MG63 (cell line): ENCODE measurements around the gene HNRNPA1L2. TPM values are rescaled to one million over a fixed set of nuclear protein-coding genes. Genes with fewer than 3 reads are reported as not detected.
A peak's percentile ranks its signal among the peaks of the same experiment; 100 is the strongest.
"Not testable (repeated sequence)": the region's sequence is repeated elsewhere in the genome, so short reads cannot be mapped to it uniquely, and the experiment has no call there.

Source experiments
- DNase-seq: peaks from one replicate; pipeline ENCODE4 v3.0.0-alpha.2; 2020
- H3K27me3 ChIP-seq: fragments of 250-450 bp; sonication (Bioruptor Pico); 2 replicates; pipeline ENCODE4 v1.5.1; 2020; ENCODE audit warnings: mild to moderate bottlenecking, moderate library complexity
- H3K36me3 ChIP-seq: fragments of 250-450 bp; sonication (Bioruptor Pico); 2 replicates; pipeline ENCODE4 v1.5.1; 2020; ENCODE audit warnings: mild to moderate bottlenecking, moderate library complexity
- H3K4me3 ChIP-seq: fragments of 250-450 bp; sonication (Bioruptor Pico); 2 replicates; pipeline ENCODE4 v1.5.1; 2020; ENCODE audit warnings: mild to moderate bottlenecking, moderate library complexity
- H3K9me3 ChIP-seq: fragments of 250-450 bp; sonication (Bioruptor Pico); 2 replicates; pipeline ENCODE4 v1.5.1; 2020; ENCODE audit warnings: mild to moderate bottlenecking, moderate library complexity
- total RNA-seq: library from RNA; depleted of rRNA; stranded (reverse); fragments of >200 nt; shearing (Covaris generic); gene quantifications from 2 replicates; pipeline ENCODE4 v1.2.3, GENCODE V29; 2014; ENCODE audit warnings: low replicate concordance; rRNA removed

Gene HNRNPA1L2
- 0.33 TPM in 1 of 2 replicates, not detected in the other for total RNA-seq

GRCh38 chr13:52642131-52642530 lies at the start of gene HNRNPA1L2:
Gene HNRNPA1L2 (plus strand): TSS chr13:52642431. CDS start chr13:52642493, 62 bp downstream.
- Histone ChIP-seq H3K4me3 (no peak within 1 kb of the TSS), H3K9me3 (no peaks in the 10 kb centered on the region), H3K36me3 (peaks cover 8% of the 10 kb centered on the region), H3K27me3 (no peaks in the 10 kb centered on the region)
- DNase-seq, result no peak

GRCh38 chr13:52593175-52593574 lies 49.1 kb upstream of the HNRNPA1L2 start:
- H3K27me3 ChIP-seq, H3K4me3 ChIP-seq, H3K9me3 ChIP-seq, H3K36me3 ChIP-seq, DNase-seq: not testable (repeated sequence)

- not testable (repeated sequence) for H3K27me3 ChIP-seq, H3K4me3 ChIP-seq, DNase-seq, H3K9me3 ChIP-seq, H3K36me3 ChIP-seq
These were observed 48.4 kb upstream of the HNRNPA1L2 start for GRCh38 chr13:52593812-52594211.

GRCh38 chr13:52594295-52594694 lies 47.9 kb upstream of the HNRNPA1L2 start:
- not testable (repeated sequence) for H3K4me3 ChIP-seq

GRCh38 chr13:52597676-52598075 lies 44.6 kb upstream of the HNRNPA1L2 start:
- no peaks in the 10 kb centered on the region for H3K36me3 ChIP-seq
- no peaks in the 10 kb centered on the region for H3K9me3 ChIP-seq
- DNase-seq, result no peak
- H3K27me3 ChIP-seq, result no peaks in the 10 kb centered on the region
- no peak overlapping the region for H3K4me3 ChIP-seq

More at GRCh38 chr13:52594295-52594694, 47.9 kb upstream of the HNRNPA1L2 start:
- not testable (repeated sequence) for DNase-seq, H3K27me3 ChIP-seq, H3K9me3 ChIP-seq, H3K36me3 ChIP-seq

GRCh38 chr13:52599037-52599847 lies 43.0 kb upstream of the HNRNPA1L2 start:
- no peaks in the 10 kb centered on the region for H3K36me3 ChIP-seq
- no peaks in the 10 kb centered on the region for H3K9me3 ChIP-seq
- H3K4me3 ChIP-seq, result no peak overlapping the region
- DNase-seq, result peak; percentile 67
- H3K27me3 ChIP-seq, result no peaks in the 10 kb centered on the region

GRCh38 chr13:52599848-52600603 lies 42.2 kb upstream of the HNRNPA1L2 start:
- no peaks in the 10 kb centered on the region for H3K27me3 ChIP-seq
- DNase-seq, result no peak
- H3K9me3 ChIP-seq, result no peaks in the 10 kb centered on the region
- no peak overlapping the region for H3K4me3 ChIP-seq
- H3K36me3 ChIP-seq, result no peaks in the 10 kb centered on the region

GRCh38 chr13:52600666-52601065 lies 41.6 kb upstream of the HNRNPA1L2 start:
- H3K36me3 ChIP-seq, result no peaks in the 10 kb centered on the region
- no peak for DNase-seq
- H3K9me3 ChIP-seq, result no peaks in the 10 kb centered on the region
- H3K4me3 ChIP-seq, result no peak overlapping the region
- H3K27me3 ChIP-seq, result no peaks in the 10 kb centered on the region

- H3K27me3 ChIP-seq, result not testable (repeated sequence)
These were observed 38.9 kb upstream of the HNRNPA1L2 start for GRCh38 chr13:52603316-52603715.

GRCh38 chr13:52606126-52606525 lies 36.1 kb upstream of the HNRNPA1L2 start:
- DNase-seq, H3K36me3 ChIP-seq, H3K27me3 ChIP-seq, H3K9me3 ChIP-seq, H3K4me3 ChIP-seq: not testable (repeated sequence)

More at GRCh38 chr13:52603316-52603715, 38.9 kb upstream of the HNRNPA1L2 start:
- H3K9me3 ChIP-seq, DNase-seq, H3K4me3 ChIP-seq, H3K36me3 ChIP-seq: not testable (repeated sequence)

GRCh38 chr13:52606795-52607194 lies 35.4 kb upstream of the HNRNPA1L2 start:
- H3K9me3 ChIP-seq, H3K27me3 ChIP-seq, H3K4me3 ChIP-seq, H3K36me3 ChIP-seq: not testable (repeated sequence)
- DNase-seq, result peak; percentile 57

GRCh38 chr13:52608184-52608583 lies 34.0 kb upstream of the HNRNPA1L2 start:
- H3K9me3 ChIP-seq, H3K27me3 ChIP-seq, H3K4me3 ChIP-seq, DNase-seq, H3K36me3 ChIP-seq: not testable (repeated sequence)

GRCh38 chr13:52609013-52609606 lies 33.1 kb upstream of the HNRNPA1L2 start:
- not testable (repeated sequence) for H3K36me3 ChIP-seq, H3K27me3 ChIP-seq, H3K9me3 ChIP-seq, DNase-seq, H3K4me3 ChIP-seq

GRCh38 chr13:52610158-52610557 lies 32.1 kb upstream of the HNRNPA1L2 start:
- not testable (repeated sequence) for H3K36me3 ChIP-seq, H3K9me3 ChIP-seq, H3K4me3 ChIP-seq, DNase-seq, H3K27me3 ChIP-seq

- no peaks in the 10 kb centered on the region; the same call in 1 of the 2 replicates for H3K9me3 ChIP-seq
- H3K36me3 ChIP-seq, result no peaks in the 10 kb centered on the region
- DNase-seq, result no peak
- no peaks in the 10 kb centered on the region for H3K27me3 ChIP-seq
- no peak overlapping the region for H3K4me3 ChIP-seq
These were observed 27.0 kb upstream of the HNRNPA1L2 start for GRCh38 chr13:52615134-52615801.

GRCh38 chr13:52615812-52616211 lies 26.4 kb upstream of the HNRNPA1L2 start:
- H3K4me3 ChIP-seq, result no peak overlapping the region
- H3K27me3 ChIP-seq, result no peaks in the 10 kb centered on the region
- DNase-seq, result no peak
- no peaks in the 10 kb centered on the region; the same call in 1 of the 2 replicates for H3K9me3 ChIP-seq
- H3K36me3 ChIP-seq, result no peaks in the 10 kb centered on the region
